CD14-positive monocyte (primary cell): ENCODE data around the gene LDLRAD2. TPM values are rescaled to one million over a fixed set of nuclear protein-coding genes. Genes with fewer than 3 reads are reported as not detected.

ENCODE experiments used
- DNase-seq, 3 donors: peaks; one replicate each; pipeline ENCODE4 v3.0.0-alpha.2; 2011 to 2022
- H2AFZ ChIP-seq: 2 replicates; pipeline ENCODE4 v1.6.0; 2012; ENCODE audit warnings: mild to moderate bottlenecking, low read depth, low read length, inconsistent platforms; ENCODE audit not compliant: insufficient read depth, poor library complexity, severe bottlenecking
- H3K27ac ChIP-seq, 2 donors: 1 replicate in 1 of 2; 2 replicates in 1 of 2; pipeline ENCODE4 v1.5.1; 2012 to 2013; ENCODE audit warnings: low read length in 2 of 2, control low read depth in 1 of 2, inconsistent platforms in 1 of 2, low read depth in 1 of 2, mild to moderate bottlenecking in 1 of 2
- H3K27me3 ChIP-seq, 2 donors: one replicate each; pipeline versions ENCODE4 v1.6.0 to v1.6.1; 2011 to 2013; ENCODE audit warnings: low read length in 2 of 2; ENCODE audit not compliant: control insufficient read depth in 2 of 2, insufficient read depth in 2 of 2
- H3K36me3 ChIP-seq, 2 donors: replicated peaks in 1 of 2; 1 replicate in 1 of 2; 2 replicates in 1 of 2; pipeline versions ENCODE4 v1.5.1 to v1.6.1; 2012 to 2013; ENCODE audit warnings: low read length in 2 of 2, control low read depth in 1 of 2, inconsistent platforms in 1 of 2, mild to moderate bottlenecking in 1 of 2; ENCODE audit not compliant: insufficient read depth in 2 of 2, control insufficient read depth in 1 of 2
- H3K4me1 ChIP-seq, 2 donors: 1 replicate in 1 of 2; 2 replicates in 1 of 2; pipeline versions ENCODE4 v1.5.1 to v1.6.1; 2012 to 2013; ENCODE audit warnings: low read length in 2 of 2, control low read depth in 1 of 2, inconsistent platforms in 1 of 2, mild to moderate bottlenecking in 1 of 2, moderate library complexity in 1 of 2; ENCODE audit not compliant: insufficient read depth in 2 of 2, control insufficient read depth in 1 of 2
- H3K4me2 ChIP-seq: replicated peaks from 2 replicates; pipeline ENCODE3; 2012; ENCODE audit warnings: low read length, moderate library complexity, mild to moderate bottlenecking; ENCODE audit not compliant: poor library complexity, severe bottlenecking; ENCODE audit errors: extremely low read depth
- H3K4me3 ChIP-seq, 3 experiments: fragments of 200-600 bp in 1 of 3; sonication (generic) in 1 of 3; replicated peaks in 1 of 3; 1 replicate in 2 of 3; 2 replicates in 1 of 3; pipeline ENCODE4 v1.5.1; 2011 to 2013; ENCODE audit warnings: low read length in 3 of 3, mild to moderate bottlenecking in 3 of 3, control low read depth in 2 of 3, low read depth in 2 of 3, inconsistent platforms in 1 of 3, moderate library complexity in 1 of 3
- H3K79me2 ChIP-seq: 2 replicates; pipeline ENCODE4 v1.6.0; 2012; ENCODE audit warnings: mild to moderate bottlenecking, control low read depth, inconsistent platforms, low read length, moderate library complexity; ENCODE audit not compliant: insufficient read depth
- H3K9ac ChIP-seq: 2 replicates; pipeline ENCODE4 v1.6.0; 2017; ENCODE audit warnings: low read length, mild to moderate bottlenecking; ENCODE audit not compliant: insufficient read depth, poor library complexity, severe bottlenecking
- H3K9me3 ChIP-seq, 2 donors: replicated peaks in 1 of 2; 1 replicate in 1 of 2; 2 replicates in 1 of 2; pipeline versions ENCODE4 v1.5.1 to v1.6.1; 2012 to 2013; ENCODE audit warnings: low read length in 2 of 2, control low read depth in 1 of 2; ENCODE audit not compliant: control insufficient read depth in 1 of 2, insufficient read depth in 1 of 2
- H4K20me1 ChIP-seq: 2 replicates; pipeline ENCODE4 v1.6.0; 2012; ENCODE audit warnings: mild to moderate bottlenecking, low read length, control low read depth, moderate library complexity; ENCODE audit not compliant: insufficient read depth
- H3K27ac Mint-ChIP-seq, 7 donors: one replicate each; pipeline ENCODE4 v1.8.0; 2020; ENCODE audit warnings: mild to moderate bottlenecking in 7 of 7, mixed read lengths in 7 of 7, moderate library complexity in 6 of 7, inconsistent platforms in 2 of 7
- H3K27me3 Mint-ChIP-seq, 3 donors: one replicate each; pipeline ENCODE4 v1.8.0; 2021 to 2022; ENCODE audit warnings: low read depth in 3 of 3, mild to moderate bottlenecking in 3 of 3, mixed read lengths in 3 of 3, moderate library complexity in 3 of 3, inconsistent platforms in 1 of 3
- H3K36me3 Mint-ChIP-seq, 2 donors: one replicate each; pipeline ENCODE4 v1.8.0; 2020; ENCODE audit warnings: mixed read lengths in 2 of 2, inconsistent platforms in 1 of 2, mild to moderate bottlenecking in 1 of 2
- H3K4me1 Mint-ChIP-seq: one replicate; pipeline ENCODE4 v1.8.0; 2020; ENCODE audit warnings: mild to moderate bottlenecking, mixed read lengths
- H3K4me3 Mint-ChIP-seq, 2 donors: one replicate each; pipeline ENCODE4 v1.8.0; 2020; ENCODE audit warnings: mild to moderate bottlenecking in 2 of 2, mixed read lengths in 2 of 2, moderate library complexity in 1 of 2
- H3K9me3 Mint-ChIP-seq, 7 donors: one replicate each; pipeline ENCODE4 v1.8.0; 2020 to 2022; ENCODE audit warnings: mixed read lengths in 7 of 7, mild to moderate bottlenecking in 6 of 7, moderate library complexity in 6 of 7, inconsistent platforms in 2 of 7
- WGBS: methylation state at CpG from one replicate; pipeline ENCODE4 v1.1.5; 2013; ENCODE audit warnings: missing lambda C conversion rate; ENCODE audit not compliant: insufficient coverage; 5-methylcytosine and 5-hydroxymethylcytosine counted together
- intact Hi-C, 2 donors: fragments of 100-400 bp; cut with micrococcal nuclease; formaldehyde crosslinking; loops; one replicate each; pipeline versions ENCODE4 v1.15.0 to v1.15.1; 2023
- polyA plus RNA-seq, 3 donors: library from polyadenylated mRNA; depleted of rRNA in 1 of 3; unstranded in 2 of 3; stranded (reverse) in 1 of 3; fragments of 300-500 nt in 2 of 3; fragments of >200 nt in 1 of 3; fragmentation: Illumina TruSeq in 2 of 3; gene quantifications; 1 replicate in 2 of 3; 2 replicates in 1 of 3; pipeline ENCODE4 v1.2.3, GENCODE V29; 2012 to 2021
- TF ChIP-seq, protein P1 (sequence below): fragments of 200-600 bp; IDR thresholded peaks from one replicate; pipeline ENCODE4 v1.8.0; 2022; ENCODE audit warnings: antibody characterized with exemption, mild to moderate bottlenecking

LDLRAD2 gene
- polyA plus RNA-seq, 3 donors, result 0.63 TPM; not detected in 2

GRCh38 chr1:21847223-21848205 lies 35.4 kb downstream of the LDLRAD2 start:
- H3K4me1 ChIP-seq, result peaks cover 4 to 5% of the 10 kb centered on the region in 2 donors
- H3K27me3 ChIP-seq, result no peaks in the 10 kb centered on the region
- H4K20me1 ChIP-seq, result no peaks in the 10 kb centered on the region
- no peaks in the 10 kb centered on the region for H3K36me3 Mint-ChIP-seq
- H3K4me3 Mint-ChIP-seq, result no peak overlapping the region
- H3K79me2 ChIP-seq, result no peaks in the 10 kb centered on the region
- intact Hi-C loops, result no loop called here
- no peak overlapping the region for H3K27ac ChIP-seq
- H3K9me3 ChIP-seq, result no peaks in the 10 kb centered on the region
- H3K9me3 Mint-ChIP-seq, result no peaks in the 10 kb centered on the region
- H3K36me3 ChIP-seq, result no peaks in the 10 kb centered on the region
- H3K9ac ChIP-seq, result no peak overlapping the region
- 94% methylated on average over 36 of the region's 47 CpGs for WGBS
- DNase-seq, result no peak
- H3K4me3 ChIP-seq, result no peak overlapping the region
- H3K4me1 Mint-ChIP-seq, result peaks cover 5% of the 10 kb centered on the region
- TF ChIP-seq, protein P1, sequence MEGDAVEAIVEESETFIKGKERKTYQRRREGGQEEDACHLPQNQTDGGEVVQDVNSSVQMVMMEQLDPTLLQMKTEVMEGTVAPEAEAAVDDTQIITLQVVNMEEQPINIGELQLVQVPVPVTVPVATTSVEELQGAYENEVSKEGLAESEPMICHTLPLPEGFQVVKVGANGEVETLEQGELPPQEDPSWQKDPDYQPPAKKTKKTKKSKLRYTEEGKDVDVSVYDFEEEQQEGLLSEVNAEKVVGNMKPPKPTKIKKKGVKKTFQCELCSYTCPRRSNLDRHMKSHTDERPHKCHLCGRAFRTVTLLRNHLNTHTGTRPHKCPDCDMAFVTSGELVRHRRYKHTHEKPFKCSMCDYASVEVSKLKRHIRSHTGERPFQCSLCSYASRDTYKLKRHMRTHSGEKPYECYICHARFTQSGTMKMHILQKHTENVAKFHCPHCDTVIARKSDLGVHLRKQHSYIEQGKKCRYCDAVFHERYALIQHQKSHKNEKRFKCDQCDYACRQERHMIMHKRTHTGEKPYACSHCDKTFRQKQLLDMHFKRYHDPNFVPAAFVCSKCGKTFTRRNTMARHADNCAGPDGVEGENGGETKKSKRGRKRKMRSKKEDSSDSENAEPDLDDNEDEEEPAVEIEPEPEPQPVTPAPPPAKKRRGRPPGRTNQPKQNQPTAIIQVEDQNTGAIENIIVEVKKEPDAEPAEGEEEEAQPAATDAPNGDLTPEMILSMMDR, result no peak
- H3K4me2 ChIP-seq, result no peak overlapping the region
- peaks cover 0 to 2% (median 0%) of the 10 kb centered on the region in 3 donors for H3K27me3 Mint-ChIP-seq
- H2AFZ ChIP-seq, result no peak overlapping the region
- H3K27ac Mint-ChIP-seq, result no peak overlapping the region

- no peak overlapping the region for H3K4me3 ChIP-seq
- H3K79me2 ChIP-seq, result no peaks in the 10 kb centered on the region
- no peaks in the 10 kb centered on the region for H3K27me3 ChIP-seq
- no peak overlapping the region for H2AFZ ChIP-seq
- no peaks in the 10 kb centered on the region for H3K36me3 ChIP-seq
- Mint-ChIP-seq H3K9me3 (no peaks in the 10 kb centered on the region), H3K4me3 (no peak overlapping the region), H3K36me3 (no peaks in the 10 kb centered on the region), H3K27ac (no peak overlapping the region), H3K27me3 (peaks cover 0 to 2% (median 0%) of the 10 kb centered on the region in 3 donors), H3K4me1 (peaks cover 8% of the 10 kb centered on the region)
- TF ChIP-seq, protein P1, result no peak
- intact Hi-C loops, result no loop called here
- H3K4me1 ChIP-seq, result peaks cover 9 to 13% of the 10 kb centered on the region in 2 donors
- no peak overlapping the region for H3K27ac ChIP-seq
- no peak overlapping the region for H3K4me2 ChIP-seq
- H3K9me3 ChIP-seq, result no peaks in the 10 kb centered on the region
- no peak overlapping the region for H3K9ac ChIP-seq
- H4K20me1 ChIP-seq, result no peaks in the 10 kb centered on the region
- WGBS, result 96% methylated on average over 11 of the region's 17 CpGs
- DNase-seq, result no peak
These were observed 36.6 kb downstream of the LDLRAD2 start for GRCh38 chr1:21848524-21849174.
